Ishikawa (cell line): Measurements from ENCODE around the gene CHMP4A.

ENCODE experiments used
- CEBPB ChIP-seq: IDR thresholded peaks from 2 replicates; pipeline ENCODE4 v1.6.1; 2012
- CREB1 ChIP-seq: IDR thresholded peaks from 2 replicates; pipeline ENCODE4 v1.6.1; 2012; ENCODE audit warnings: low read depth
- EGR1 ChIP-seq: IDR thresholded peaks from 2 replicates; pipeline ENCODE4 v1.6.1; 2012
- EP300 ChIP-seq: IDR thresholded peaks from 2 replicates; pipeline ENCODE4 v1.6.1; 2012; ENCODE audit warnings: borderline replicate concordance
- FOXM1 ChIP-seq: IDR thresholded peaks from 2 replicates; pipeline ENCODE4 v1.6.1; 2012; ENCODE audit warnings: low read depth, borderline replicate concordance
- RAD21 ChIP-seq: IDR thresholded peaks from 2 replicates; pipeline ENCODE4 v1.6.1; 2012; ENCODE audit warnings: low read depth
- TAF1 ChIP-seq: IDR thresholded peaks from 2 replicates; pipeline ENCODE4 v1.6.1; 2012; ENCODE audit warnings: low read depth, mild to moderate bottlenecking
- TCF12 ChIP-seq: IDR thresholded peaks from 2 replicates; pipeline ENCODE4 v1.6.1; 2012; ENCODE audit warnings: low read depth
- TEAD4 ChIP-seq: IDR thresholded peaks from 2 replicates; pipeline ENCODE4 v1.6.1; 2012
- USF1 ChIP-seq: IDR thresholded peaks from 2 replicates; pipeline ENCODE4 v1.6.1; 2012
- YY1 ChIP-seq: IDR thresholded peaks from 2 replicates; pipeline ENCODE4 v1.6.1; 2012; ENCODE audit warnings: low read depth
- TF ChIP-seq, protein P1 (sequence below): IDR thresholded peaks from 2 replicates; pipeline ENCODE4 v1.6.1; 2012
- TF ChIP-seq, protein P2 (sequence below): IDR thresholded peaks from 2 replicates; pipeline ENCODE4 v1.6.1; 2012; ENCODE audit warnings: low read depth, mild to moderate bottlenecking

GRCh38 chr14:24172871-24173281 is 40.4 kb downstream of the CHMP4A start:
- no peak for TF ChIP-seq TAF1
- TF ChIP-seq, protein P1, sequence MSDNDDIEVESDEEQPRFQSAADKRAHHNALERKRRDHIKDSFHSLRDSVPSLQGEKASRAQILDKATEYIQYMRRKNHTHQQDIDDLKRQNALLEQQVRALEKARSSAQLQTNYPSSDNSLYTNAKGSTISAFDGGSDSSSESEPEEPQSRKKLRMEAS: no peak
- TF ChIP-seq CEBPB: no peak
- no peak for TF ChIP-seq EP300
- TF ChIP-seq USF1: no peak
- no peak for TF ChIP-seq TEAD4
- TF ChIP-seq RAD21: no peak
- TF ChIP-seq FOXM1: no peak
- TF ChIP-seq YY1: no peak
- TF ChIP-seq EGR1: no peak
- TF ChIP-seq, protein P2, sequence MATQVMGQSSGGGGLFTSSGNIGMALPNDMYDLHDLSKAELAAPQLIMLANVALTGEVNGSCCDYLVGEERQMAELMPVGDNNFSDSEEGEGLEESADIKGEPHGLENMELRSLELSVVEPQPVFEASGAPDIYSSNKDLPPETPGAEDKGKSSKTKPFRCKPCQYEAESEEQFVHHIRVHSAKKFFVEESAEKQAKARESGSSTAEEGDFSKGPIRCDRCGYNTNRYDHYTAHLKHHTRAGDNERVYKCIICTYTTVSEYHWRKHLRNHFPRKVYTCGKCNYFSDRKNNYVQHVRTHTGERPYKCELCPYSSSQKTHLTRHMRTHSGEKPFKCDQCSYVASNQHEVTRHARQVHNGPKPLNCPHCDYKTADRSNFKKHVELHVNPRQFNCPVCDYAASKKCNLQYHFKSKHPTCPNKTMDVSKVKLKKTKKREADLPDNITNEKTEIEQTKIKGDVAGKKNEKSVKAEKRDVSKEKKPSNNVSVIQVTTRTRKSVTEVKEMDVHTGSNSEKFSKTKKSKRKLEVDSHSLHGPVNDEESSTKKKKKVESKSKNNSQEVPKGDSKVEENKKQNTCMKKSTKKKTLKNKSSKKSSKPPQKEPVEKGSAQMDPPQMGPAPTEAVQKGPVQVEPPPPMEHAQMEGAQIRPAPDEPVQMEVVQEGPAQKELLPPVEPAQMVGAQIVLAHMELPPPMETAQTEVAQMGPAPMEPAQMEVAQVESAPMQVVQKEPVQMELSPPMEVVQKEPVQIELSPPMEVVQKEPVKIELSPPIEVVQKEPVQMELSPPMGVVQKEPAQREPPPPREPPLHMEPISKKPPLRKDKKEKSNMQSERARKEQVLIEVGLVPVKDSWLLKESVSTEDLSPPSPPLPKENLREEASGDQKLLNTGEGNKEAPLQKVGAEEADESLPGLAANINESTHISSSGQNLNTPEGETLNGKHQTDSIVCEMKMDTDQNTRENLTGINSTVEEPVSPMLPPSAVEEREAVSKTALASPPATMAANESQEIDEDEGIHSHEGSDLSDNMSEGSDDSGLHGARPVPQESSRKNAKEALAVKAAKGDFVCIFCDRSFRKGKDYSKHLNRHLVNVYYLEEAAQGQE: no peak
- no peak for TF ChIP-seq CREB1
- TF ChIP-seq TCF12: no peak
